Measurements from ENCODE around the gene CEP72.

- no peak for TF ChIP-seq CTCF (IDR thresholded peaks at IDR 0.05)
- no peak for TF ChIP-seq POLR2AphosphoS5 (IDR thresholded peaks at IDR 0.05; ENCODE audit: low read depth, low read length)
- no peak for TF ChIP-seq SIN3A (IDR thresholded peaks at IDR 0.05; ENCODE audit: borderline replicate concordance, insufficient read depth, low read depth, low read length)
- TF ChIP-seq, protein P1, sequence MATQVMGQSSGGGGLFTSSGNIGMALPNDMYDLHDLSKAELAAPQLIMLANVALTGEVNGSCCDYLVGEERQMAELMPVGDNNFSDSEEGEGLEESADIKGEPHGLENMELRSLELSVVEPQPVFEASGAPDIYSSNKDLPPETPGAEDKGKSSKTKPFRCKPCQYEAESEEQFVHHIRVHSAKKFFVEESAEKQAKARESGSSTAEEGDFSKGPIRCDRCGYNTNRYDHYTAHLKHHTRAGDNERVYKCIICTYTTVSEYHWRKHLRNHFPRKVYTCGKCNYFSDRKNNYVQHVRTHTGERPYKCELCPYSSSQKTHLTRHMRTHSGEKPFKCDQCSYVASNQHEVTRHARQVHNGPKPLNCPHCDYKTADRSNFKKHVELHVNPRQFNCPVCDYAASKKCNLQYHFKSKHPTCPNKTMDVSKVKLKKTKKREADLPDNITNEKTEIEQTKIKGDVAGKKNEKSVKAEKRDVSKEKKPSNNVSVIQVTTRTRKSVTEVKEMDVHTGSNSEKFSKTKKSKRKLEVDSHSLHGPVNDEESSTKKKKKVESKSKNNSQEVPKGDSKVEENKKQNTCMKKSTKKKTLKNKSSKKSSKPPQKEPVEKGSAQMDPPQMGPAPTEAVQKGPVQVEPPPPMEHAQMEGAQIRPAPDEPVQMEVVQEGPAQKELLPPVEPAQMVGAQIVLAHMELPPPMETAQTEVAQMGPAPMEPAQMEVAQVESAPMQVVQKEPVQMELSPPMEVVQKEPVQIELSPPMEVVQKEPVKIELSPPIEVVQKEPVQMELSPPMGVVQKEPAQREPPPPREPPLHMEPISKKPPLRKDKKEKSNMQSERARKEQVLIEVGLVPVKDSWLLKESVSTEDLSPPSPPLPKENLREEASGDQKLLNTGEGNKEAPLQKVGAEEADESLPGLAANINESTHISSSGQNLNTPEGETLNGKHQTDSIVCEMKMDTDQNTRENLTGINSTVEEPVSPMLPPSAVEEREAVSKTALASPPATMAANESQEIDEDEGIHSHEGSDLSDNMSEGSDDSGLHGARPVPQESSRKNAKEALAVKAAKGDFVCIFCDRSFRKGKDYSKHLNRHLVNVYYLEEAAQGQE (IDR thresholded peaks at IDR 0.05; ENCODE audit: insufficient read depth in 1 of 2, low read depth in 2 of 2, low read length in 1 of 2), result no peak
- TF ChIP-seq TCF7L2 (IDR thresholded peaks at IDR 0.05; ENCODE audit: low read depth, low read length), result no peak
These were observed 53.4 kb downstream of the CEP72 start for GRCh38 chr5:665541-665955.
